ENCODE data around the gene STOM.

GRCh38 chr9:121364886-121365285 is 5.2 kb downstream of the STOM start:
- no peak for TF ChIP-seq CTCF (IDR thresholded peaks at IDR 0.05)
- TF ChIP-seq POLR2A (IDR thresholded peaks at IDR 0.05), result no peak

Measured in esophagus squamous epithelium (tissue), 4 donors.